Fibroblast of upper back skin (primary cell): ENCODE data around the gene PSG3.
"Not testable (repeated sequence)": the region's sequence is repeated elsewhere in the genome, so short reads cannot be mapped to it uniquely, and the experiment has no call there.

Experiments
- DNase-seq: peaks from one replicate; pipeline ENCODE4 v3.0.0-alpha.2; 2013

PSG3 gene

DNA sequence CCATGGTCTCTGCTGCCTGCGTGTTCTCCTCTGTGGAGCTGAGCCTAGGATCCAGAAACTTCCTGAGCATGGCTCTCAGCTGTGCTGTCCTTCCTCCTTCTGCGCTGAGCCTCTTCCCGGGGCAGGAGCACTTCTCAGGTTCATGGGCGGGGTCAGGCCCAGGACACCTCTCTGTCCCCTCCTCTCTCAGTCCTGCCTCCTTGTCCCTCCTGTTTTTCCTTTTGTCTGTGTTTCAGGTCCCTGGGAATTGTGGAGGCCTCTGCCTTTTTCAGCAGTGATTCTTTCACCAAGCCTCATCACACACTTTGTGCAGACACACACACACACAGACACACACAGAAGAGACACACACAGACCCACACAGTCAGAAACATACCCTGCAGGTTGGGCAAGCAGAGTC is at the start of gene PSG3:
PSG3 (minus strand) TSS at position 101 of the 400 bp plus-strand sequence; CDS start at position 4, 97 bp downstream.
- DNase-seq: not testable (repeated sequence)

DNA sequence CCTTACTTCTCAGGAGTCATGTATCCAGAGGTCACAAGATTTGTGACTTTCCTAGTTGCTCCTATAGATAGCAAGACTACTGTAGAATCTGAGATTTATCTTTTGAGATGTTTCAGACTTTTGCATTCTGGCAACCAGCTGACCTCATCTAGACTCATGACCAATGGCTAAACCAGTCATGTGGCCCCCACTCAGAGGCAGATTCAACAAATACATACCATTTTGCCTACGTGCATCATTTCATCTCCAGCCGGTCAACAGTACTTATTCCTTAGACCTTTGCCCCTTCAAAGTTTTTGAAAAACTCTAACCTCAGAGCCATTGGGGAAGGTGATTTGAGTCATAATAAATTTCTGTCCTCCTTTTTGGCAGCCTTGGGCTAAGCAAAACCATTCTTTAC is 48.5 kb upstream of the PSG3 start:
- not testable (repeated sequence) for DNase-seq

DNA sequence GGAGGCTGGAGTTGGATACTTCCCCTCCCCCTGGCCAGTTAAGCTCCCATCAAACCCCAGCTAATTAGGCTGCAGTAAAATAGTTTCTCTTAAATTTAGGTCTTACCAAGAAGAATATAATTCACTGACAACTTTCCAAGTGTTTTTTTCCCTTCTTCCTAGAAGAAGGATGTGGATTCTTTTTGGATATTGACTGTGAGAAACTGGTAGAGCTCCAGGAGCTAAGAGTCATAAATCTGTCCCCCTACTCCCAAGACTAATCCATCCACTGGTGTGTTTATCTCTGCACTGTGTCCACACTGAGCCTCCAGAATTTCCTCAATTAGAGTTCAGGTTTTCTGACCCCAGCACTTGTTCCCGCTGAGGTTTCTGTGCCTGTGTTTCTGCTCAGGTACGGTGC is 47.5 kb upstream of the PSG3 start:
- DNase-seq: not testable (repeated sequence)

DNA sequence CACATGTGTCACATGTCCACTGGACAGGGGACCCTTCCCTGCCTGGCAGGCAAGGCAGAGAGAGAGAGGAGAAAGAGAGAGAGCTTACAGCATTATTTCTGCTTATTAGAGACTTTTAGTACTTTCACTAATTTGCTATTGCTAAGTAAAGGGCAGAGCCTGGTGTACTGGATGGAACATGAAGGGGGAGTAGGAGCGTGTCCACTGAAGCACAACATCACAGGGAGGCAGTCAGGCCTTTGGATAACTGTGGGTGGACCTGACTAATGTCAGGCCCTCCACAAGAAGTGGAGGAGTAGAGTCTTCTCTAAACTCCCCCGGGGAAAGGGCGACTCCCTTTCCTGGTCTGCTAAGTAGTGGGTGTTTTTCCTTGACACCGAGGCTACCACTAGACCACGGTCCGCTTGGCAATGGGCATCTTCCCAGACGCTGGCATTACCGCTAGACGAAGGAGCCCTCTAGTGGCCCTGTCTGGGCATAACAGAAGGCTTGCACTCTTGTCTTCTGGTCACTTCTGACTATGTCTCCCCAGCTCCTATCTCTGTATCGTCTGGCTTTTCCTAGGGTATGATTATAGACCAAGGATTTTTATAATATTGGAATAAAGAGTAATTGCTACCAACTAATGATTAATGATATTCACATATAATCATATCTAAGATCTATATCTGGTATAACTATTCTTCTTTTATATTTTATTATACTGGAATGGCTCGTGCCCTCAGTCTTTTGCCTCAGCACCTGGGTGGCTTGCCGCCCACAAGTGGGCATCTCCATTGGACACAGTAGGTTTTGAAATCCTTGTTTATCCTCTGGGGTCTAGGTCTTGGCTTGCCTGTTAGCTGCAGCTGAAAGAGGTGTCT is 36.7 kb upstream of the PSG3 start:
- DNase-seq: peak; percentile 60

DNA sequence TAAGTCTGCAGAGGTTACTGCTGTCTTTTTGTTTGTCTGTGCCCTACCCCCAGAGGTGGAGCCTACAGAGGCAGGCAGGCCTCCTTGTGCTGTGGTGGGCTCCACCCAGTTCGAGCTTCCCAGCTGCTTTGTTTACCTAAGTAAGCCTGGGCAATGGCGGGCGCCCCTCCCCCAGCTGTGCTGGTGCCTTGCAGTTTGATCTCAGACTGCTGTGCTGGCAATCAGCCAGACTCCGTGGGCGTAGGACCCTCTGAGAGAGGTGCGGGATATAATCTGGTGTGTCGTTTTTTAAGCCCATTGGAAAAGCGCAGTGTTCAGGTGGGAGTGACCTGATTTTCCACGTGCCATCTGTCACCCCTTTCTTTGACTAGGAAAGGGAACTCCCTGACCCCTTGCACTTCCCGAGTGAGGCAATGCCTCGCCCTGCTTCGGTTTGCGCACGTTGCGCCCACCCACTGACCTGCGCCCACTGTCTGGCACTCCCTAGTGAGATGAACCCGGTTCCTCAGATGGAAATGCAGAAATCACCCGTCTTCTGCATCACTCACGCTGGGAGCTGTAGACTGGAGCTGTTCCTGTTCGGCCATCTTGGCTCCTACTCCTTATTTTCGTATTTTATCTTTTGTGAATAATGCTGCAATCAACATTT is 34.4 kb upstream of the PSG3 start:
- not testable (repeated sequence) for DNase-seq

DNA sequence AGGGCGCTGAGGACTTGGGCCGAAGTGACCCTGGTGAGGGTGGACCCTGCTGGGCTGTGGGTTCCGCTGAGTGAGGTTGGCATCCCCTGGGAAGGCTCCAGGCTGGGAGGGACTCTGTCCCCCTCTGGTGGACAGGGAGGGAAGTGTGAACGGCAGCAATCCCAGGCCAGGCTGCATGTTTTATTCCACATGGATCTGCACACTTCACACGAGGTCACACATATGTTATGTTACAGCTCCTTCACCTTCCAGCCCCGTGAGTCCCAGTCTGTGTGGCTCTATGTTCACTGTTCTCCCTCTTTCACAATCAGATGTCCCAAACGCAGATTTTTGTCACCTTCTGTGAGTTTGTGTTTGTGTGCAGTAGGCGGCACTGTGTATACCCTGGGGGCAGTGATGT is 27.0 kb upstream of the PSG3 start:
- not testable (repeated sequence) for DNase-seq

DNA sequence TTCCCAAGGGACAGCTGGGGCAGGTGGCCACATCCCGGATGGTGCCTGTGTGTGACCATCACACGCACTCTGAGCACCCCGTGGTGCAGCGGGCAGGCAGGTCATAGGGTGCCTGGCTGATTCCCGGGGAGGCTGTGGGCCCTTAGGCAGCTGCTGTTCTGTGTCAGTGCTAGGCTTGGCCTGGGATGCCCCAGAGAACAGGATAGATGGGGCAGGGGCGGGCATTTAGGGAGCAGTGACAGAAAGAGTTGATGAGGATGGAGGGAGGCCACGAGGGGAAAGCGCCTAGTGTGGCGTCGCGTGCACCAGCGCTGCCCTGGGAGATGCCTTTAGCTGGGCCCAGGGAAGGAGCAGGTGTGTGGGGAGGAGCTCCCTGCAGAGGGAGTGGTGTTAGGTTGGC is 26.6 kb upstream of the PSG3 start:
- DNase-seq: not testable (repeated sequence)

DNA sequence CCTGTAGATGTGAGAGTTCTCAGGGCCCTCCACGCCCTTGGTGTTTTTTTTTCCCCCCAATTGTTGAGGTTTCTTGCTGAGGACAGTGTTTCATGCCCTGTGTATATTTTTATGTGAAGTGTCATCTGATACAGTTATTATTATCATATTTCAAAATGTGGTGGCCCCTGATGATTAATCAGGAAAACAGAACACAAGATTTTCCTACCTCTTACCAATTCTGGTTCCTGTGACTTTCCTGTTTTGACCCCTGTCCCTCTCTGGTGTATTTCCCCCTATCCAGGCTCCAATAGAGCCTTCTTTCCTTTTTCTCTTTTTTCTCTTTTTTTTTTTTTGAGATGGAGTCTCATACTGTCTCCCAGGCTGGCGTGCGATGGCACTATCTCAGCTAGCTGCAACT is 24.6 kb upstream of the PSG3 start:
- no peak for DNase-seq

DNA sequence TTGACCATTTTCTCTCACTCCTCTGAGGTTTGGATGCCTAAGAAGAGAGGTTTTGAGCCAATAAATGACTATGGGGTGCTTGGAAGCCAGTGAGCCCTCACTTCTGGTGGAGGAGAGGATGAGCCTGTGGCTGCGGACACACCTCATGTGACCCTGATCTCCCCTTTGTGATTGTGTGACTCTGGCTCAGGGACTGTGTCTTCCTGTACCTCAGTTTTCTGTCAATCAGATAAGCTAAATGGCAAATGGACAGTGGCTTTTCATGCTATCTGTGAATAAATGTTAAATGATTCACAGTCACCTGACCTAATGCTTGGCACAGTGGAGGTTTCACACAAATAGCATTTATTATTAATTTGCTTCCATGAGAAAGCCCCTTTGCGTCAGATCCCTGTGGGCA is 22.5 kb upstream of the PSG3 start:
- DNase-seq: peak; percentile 1

DNA sequence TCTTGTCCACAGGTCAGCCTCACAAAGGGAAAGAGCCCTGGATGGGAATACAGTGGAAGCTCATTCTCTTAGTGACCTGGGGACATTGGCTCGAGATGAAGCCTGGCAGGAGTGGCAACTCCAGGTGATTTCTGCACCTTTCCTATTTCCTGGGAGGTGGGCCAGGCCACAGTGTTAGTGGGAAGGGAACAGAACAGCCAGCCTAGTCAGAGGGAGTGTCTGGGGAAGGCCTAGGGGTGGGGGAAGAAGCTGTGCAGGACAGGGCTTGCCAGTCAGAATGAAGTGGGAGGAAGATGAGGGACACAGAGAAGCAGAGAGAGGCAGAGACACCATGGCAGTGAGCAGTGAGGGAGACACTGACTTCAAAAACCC is 21.6 kb upstream of the PSG3 start:
- DNase-seq: not testable (repeated sequence)

DNA sequence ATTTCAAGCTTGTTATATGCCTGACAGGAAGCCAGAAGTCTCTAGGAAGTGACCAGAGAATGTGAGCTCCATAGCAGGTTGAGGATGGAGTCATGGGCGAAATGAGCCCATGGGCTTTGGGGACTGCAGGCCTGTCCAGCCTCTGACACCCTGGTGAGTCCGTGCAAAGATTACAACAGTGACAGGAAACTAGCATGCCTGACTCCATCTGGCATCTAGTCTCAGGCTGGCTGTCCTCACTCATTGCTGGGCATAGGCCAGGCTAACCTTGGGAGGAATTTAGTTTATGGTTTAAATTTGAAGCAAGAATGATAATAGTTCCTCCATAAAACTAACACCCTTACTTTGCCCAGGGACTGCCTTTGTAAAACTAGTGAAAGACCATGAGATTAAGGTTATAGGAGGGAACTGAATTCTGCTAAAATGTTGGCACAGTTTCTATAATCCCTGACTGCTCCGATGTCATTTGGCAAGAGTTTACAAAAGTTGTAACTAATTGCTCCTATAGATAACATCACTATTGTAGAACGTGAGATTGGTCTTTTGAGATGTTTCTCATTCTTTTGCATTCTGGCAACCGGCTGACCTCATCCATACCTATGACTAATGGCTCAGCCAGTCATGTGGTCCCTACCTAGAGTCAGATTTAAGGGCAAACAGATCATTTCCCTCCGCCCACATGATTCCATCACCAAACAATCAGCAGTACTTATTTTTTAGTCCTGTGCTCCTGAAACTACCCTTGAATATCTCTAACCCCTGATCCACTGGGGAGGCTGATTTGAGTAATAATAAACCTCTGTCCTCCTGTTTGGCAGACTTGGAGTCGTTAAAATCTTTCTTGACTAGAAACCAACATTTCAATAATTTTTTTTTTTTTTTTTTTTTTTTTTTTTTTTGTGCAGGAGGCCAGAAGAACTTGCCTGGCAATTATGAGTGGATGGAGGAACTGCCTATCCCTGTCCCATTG is 21.0 kb upstream of the PSG3 start:
- DNase-seq: peak; percentile 85

DNA sequence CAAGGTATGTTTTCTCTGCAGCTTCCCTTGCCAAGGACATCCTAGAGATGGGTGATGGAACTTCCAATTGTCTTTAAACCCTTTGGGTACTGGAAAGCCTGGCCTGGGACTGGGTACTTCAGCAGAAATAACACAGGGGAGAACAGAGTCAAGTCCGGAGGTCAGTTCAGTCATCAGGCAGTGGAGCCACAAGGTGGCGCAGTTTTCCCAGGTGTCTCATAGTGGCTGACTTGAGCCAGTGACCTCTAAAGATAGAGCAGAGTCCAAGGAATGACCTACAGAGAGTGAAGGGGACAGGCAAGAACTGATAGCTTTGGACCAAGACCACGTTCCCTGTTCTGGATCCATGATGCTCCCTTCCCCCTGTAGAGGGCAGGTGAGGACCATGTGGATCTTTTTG is 18.4 kb upstream of the PSG3 start:
- DNase-seq: not testable (repeated sequence)

DNA sequence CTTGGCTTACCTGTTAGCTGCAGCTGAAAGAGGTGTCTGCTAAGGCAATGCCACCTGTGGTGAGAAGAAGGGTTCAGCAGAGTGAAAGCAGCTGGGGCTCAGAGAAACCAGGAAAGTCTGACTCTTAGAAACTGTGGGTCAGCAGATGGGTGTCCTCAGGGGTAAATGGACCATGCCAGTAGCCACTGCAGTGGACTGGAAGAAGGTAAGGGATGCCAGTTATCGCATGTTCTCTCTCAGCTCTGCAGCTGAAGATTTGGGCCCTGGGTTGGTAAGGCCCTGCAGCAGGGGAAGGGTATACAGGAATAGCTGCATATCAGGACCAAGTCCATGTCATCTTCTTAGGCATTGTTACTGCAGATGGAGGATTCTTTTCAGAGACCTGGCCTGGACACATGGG is 12.0 kb upstream of the PSG3 start:
- not testable (repeated sequence) for DNase-seq

DNA sequence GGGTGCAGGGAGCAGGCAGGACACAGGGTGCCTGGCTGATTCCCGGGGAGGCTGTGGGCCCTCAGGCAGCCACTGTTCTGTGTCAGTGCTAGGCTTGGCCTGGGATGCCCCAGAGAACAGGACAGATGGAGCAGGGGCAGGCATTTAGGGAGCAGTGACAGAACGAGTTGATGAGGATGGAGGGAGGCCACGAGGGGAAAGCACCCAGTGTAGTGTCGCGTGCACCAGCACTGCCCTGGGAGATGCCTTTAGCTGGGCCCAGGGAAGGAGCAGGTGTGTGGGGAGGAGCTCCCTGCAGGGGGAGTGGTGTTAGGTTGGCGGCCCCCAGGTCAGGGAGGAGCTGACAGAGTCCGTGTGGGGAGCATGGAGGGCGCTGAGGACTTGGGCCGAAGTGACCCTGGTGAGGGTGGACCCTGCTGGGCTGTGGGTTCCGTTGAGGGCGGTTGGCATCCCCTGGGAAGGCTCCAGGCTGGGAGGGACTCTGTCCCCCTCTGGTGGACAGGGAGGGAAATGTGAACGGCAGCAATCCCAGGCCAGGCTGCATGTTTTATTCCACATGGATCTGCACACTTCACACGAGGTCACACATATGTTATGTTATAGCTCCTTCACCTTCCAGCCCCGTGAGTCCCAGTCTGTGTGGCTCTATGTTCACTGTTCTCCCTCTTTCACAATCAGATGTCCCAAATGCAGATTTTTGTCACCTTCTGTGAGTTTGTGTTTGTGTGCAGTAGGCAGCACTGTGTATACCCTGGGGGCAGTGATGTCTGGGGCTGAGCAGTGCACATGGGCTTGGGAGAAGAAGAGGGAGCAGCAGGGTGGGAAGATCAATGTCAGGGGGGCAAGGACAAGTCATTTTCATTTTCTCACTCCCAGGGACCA is 1.7 kb upstream of the PSG3 start:
- peak; percentile 12 for DNase-seq

DNA sequence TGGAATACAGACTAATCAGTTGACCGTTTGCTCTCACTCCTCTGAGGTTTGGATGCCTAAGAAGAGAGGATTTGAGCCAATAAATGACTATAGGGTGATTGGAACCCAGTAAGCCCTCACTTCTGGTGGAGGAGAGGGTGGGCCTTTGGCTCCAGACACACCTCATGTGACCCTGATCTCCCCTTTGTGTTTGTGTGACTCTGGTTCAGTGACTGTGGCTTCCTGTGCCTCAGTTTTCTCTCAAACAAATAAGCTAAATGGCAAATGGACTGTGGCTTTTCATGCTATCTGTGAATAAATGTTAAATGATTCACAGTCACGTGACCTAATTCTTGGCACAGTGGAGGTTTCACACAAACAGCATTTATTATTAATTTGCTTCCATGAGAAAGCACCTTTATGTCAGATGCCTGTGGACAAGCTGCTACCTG is 2.7 kb downstream of the PSG3 start:
- peak; percentile 17 for DNase-seq

DNA sequence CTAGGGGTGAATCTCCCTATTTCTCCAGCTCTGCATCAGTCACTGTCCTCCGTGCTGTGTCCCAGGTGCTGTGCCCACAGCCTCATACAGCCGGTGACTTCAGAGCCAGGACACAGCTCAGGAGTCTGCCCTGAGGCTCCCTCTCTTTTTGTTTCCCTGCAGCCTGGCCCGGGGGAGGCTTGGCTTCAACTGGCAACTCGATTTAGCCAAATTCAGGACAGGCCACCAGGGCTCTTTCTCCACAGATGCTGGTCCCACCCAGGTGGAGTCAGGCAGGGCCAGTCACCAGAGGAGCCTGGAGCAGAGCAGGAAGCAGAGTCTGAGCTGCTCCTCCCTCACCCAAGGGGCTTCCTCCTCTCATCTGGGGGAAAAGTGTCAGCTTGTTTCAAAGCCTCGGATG is 11.9 kb downstream of the PSG3 start:
- not testable (repeated sequence) for DNase-seq

DNA sequence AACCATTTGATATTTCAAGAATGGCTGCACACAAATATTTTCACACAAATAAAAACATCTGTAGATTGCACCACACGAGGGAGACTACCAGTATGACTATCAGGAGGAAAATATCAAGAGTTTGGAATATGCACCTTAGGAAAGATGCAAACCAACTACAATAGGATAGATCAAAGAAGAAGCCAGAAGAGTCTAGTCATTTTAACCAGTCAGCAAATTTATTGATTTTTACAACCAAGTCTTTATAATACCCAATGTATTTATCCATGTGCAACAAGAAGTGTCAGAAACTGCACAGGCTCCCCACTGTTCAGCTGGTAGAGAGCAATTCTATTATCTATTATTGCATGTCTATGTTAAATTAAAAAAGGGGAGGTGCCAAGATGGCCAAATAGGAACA is 26.3 kb downstream of the PSG3 start:
- DNase-seq: not testable (repeated sequence)

DNA sequence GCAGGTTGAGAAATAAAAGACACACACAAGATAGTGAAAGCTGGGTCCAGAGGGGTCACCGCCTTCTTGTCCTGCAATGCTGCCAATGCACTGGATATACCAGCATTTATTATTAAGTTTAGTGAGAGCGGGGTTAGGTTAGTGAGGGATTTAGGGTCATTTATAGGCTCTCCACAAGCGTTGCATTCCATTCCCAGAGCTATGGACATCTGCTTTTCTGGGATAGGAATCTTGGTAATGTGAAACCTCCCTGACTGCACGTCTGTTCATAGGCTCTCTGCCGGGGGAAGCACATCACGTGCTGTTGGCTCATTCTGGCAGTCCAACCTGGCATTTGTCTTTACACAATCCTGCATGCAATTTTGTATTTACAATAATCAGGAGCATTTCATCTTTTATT is 27.5 kb downstream of the PSG3 start:
- DNase-seq: not testable (repeated sequence)

DNA sequence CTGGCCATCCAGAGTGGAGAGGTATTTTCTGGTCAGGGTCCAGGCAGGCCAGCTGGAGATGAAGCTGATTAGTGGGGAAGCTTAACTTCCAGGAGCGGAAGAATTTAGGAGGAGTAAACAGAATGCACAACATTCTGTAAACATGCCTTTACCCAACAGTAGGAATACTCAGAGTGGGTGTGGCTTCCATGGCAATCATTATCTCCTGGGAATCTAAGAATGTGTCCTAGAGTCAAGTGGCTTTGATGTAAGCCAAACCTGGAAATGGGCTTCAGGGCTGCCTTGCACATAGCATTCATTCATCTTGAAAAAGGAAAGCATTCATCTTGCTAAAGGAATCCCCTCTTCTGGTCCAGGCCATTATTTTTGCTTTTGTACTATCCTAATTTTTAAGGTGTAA is 29.3 kb downstream of the PSG3 start:
- not testable (repeated sequence) for DNase-seq

DNA sequence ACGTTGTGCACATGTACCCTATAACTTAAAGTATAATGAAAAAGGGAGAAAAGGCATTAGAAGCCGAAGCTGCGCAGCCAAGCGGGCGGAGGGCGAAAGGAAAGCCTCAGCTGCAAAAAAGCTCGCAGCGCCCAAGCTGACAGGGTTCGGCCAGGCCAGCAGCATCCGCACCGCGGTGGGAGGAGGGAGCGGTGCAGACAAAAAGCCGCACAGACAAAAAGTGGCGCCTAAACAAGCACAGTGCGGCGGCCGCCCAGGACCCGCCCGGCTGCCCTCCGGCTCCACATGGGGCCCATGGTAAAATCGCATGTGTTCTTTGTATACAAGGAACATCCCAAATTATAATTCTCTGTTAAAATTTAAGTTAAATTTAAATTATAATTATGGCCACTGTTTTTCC is 42.4 kb downstream of the PSG3 start:
- DNase-seq: no peak

DNA sequence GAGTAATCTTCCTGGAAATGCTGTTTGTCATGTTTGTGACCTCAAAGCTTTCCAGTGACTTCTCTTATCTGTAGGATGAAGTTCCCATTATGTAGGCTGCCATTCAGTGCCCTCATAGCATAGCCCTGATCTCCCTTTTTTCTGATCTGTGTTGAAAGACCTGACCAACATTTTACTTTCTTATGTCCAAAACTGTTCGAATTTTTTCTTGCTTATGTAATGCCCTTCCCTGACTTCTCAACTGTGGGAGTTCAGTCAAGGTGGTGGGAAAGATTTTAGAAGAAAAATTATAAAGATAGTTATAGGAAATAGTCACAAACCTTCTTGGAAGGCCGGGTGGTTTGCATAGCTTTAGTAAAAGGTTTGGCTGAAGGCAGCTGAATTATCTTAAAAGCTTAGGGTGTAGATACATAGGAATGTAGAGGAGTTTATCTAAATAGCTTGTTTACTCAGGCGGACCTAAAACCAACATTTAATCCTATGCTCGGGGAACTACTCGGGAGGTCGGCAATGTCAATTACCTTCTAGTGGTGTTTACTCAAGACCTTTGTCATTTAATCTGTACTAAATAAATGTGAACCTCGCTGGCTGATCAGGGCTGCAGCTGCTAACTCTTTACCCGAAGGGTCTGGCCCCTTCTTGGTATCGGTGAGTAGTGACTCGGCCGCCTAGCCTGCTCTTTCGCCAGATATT is 44.3 kb downstream of the PSG3 start:
- no peak for DNase-seq
